Fibroblast of skin of right biceps (primary cell): ENCODE measurements around the gene TMEM179B.
"Not testable (repeated sequence)": the region's sequence is repeated elsewhere in the genome, so short reads cannot be mapped to it uniquely, and the experiment has no call there.

Experiments used
- DNase-seq: peaks from one replicate; pipeline ENCODE4 v3.0.0-alpha.2; 2013

Gene TMEM179B, protein sequence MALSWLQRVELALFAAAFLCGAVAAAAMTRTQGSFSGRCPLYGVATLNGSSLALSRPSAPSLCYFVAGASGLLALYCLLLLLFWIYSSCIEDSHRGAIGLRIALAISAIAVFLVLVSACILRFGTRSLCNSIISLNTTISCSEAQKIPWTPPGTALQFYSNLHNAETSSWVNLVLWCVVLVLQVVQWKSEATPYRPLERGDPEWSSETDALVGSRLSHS

GRCh38 chr11:62787005-62787759 is at the start of gene TMEM179B:
Gene TMEM179B (plus strand): TSS chr11:62787402. CDS start chr11:62787432, 30 bp downstream.
- peak; percentile 98 for DNase-seq

GRCh38 chr11:62747475-62748160 is 39.6 kb upstream of the TMEM179B start:
- DNase-seq: no peak

- not testable (repeated sequence) for DNase-seq
Measured at GRCh38 chr11:62749931-62750330, 37.3 kb upstream of the TMEM179B start.

DNA sequence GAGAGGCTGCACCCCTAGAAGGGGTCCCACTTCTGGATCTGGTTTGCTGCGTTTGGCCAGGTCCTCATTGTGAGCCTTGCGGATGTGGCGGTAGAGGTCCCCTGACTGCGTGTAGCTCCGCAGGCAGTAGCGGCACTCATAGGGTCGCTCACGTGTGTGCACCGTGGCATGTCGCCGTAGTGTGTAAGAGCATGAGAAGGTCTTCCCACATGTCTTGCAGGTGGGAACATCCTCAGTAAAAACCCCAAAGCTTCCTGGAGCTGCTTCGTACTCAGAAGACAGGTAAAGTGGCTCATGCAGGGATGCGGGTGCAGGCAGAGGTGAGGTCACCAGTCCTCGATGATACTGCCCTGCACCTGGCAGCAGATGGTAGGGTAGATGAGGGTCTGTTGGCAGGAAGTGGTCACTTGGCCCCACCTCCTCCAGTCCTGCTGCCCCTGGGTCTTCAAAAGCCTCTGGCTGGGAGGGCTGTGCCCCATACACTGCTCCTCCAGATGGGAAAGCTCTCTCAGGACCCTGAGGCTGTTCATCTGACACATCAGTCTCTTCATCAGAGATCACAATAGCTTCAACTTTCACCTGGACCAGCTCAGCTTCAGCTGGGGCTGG is 34.9 kb upstream of the TMEM179B start:
- DNase-seq: no peak

GRCh38 chr11:62752994-62753735 is 34.0 kb upstream of the TMEM179B start:
- DNase-seq: no peak

DNA sequence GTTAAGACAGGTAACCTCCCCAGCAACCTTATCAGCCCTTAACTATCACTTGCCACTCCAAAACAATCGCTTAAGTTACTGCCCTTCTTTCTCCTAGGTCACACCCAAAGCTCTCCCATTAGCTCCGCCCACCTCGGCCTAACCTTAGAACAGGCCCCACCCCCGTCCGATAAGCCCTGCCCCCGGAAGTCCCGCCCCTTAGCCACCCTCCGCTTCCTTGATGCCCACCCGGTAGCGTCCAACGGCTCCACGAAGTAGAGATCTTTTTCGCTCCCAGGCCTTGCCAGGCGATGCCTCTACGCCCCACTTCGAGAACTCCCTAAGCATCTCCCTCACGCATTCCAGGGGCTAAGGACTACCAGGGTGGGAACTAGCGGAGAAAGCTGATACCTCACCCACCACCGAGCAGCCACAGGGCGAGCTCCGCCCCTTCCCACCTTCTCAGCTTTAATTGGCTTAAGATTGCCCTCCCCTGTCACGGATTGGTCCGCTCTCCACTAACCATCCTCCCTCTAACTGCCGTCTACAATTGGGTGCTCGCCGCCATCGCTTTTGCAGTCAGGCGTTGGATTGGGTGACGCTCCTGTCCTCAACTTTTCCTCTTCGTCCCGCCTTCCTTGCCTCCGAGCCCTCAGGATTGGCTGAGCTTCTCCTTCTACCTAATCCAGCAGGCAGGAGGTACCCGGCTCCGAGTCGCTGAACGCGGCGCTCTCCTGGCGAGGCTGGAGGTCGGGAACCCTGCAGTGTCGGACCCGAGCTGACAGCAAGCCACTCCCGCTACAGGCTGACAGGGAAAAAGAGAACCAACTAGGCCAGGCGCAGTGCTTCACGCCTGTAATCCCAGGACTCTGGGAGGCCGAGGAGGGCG is 33.2 kb upstream of the TMEM179B start, which contains the start of gene ZBTB3:
ZBTB3 (minus strand) TSS at position 425 of the 868 bp plus-strand sequence. CDS start 496 bp downstream, outside the sequence.
- DNase-seq: peak; percentile 99

- DNase-seq: no peak
Measured at GRCh38 chr11:62755086-62755615, 32.1 kb upstream of the TMEM179B start.

DNA sequence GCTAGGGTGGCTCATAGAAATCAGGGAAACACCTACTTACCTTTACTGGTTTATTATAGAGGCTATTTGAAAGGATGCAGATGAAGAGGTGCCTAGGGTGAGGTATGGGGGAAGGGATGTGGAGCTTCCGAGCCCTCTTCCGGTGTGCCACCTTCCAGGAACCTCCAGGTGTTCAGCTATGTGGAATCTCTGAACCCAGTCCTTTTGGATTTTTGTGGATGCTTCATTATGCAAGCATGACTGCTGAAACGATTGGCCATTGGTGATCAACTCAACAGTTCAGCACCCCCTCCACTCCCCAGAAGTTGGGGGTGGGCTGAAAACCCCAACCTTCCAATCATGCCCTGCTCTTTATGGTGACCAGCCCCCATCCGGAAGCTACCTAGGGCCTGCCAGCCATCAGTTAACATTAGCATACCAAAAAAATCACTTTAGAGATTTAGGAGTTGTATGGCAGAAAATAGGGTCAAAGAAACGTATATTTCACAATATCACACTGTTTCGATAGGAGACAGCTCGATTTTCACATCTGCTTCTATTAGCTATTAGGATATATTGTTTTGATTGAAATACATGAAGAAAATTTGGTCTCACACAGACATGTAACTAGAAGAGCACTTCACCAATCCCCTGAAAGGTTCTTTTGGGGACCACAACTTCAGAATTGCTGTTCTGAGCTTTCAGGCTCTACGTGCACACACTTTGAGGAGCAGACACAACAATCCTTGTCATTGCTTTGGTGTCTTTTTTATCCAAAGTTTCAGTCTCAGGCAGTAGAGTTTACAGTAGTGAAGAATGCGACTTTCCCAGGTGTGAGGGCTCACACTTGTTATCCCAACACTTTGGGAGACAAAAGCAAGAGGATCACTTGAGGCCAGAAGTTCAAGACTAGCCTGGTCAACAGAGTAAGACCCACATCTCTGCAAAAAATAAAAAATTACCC is 29.1 kb upstream of the TMEM179B start:
- no peak for DNase-seq

- DNase-seq: not testable (repeated sequence)
Measured at GRCh38 chr11:62760867-62761227, 26.4 kb upstream of the TMEM179B start.

GRCh38 chr11:62770778-62771143 is 16.4 kb upstream of the TMEM179B start:
- DNase-seq: peak; percentile 14

DNA sequence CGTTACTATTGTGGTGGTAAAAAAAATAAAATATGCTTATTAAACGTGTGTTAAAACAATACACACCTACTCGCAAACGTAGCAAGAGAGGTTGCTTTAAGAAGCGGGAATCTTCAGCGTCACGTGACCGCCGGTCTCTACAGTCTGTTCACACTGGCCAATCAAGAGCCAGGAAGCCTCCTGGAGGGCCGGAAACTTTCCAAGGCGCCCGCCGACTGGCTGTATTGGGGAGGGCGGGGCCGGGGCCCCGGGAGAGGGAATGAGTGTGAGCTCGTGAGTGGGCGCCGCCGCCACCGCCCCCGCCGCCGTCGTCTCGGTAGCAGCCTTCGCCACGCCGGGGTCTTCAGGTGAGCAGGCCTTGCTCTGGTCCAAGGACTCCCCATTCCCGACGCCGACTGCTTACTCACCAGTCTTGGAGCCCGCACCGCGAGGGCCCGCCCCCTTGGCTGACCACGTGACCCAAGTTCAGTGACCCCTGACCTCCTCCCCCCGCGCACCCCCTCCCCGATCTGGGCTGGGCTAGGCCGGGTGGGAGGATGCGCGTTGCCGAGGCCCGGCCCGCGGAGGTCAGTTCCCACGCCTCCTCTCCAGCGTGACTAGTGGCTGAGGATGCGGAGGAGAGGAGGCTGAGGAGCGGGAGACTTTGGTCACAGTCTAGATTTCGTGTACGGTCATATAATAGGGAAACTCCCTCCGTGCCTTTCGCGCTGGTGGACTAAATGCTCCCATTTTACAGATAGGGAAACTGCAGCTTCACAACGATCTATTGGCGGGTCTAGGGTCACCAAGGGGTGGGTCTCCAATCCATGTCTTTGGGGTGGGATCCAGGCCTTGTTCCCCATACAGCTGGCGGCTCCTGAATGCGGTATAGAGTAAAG is 15.8 kb upstream of the TMEM179B start, which contains the start of gene TAF6L:
TAF6L (plus strand) TSS at position 253 of the 878 bp plus-strand sequence. CDS start 4,388 bp downstream, outside the sequence.
- DNase-seq: peak; percentile 97

DNA sequence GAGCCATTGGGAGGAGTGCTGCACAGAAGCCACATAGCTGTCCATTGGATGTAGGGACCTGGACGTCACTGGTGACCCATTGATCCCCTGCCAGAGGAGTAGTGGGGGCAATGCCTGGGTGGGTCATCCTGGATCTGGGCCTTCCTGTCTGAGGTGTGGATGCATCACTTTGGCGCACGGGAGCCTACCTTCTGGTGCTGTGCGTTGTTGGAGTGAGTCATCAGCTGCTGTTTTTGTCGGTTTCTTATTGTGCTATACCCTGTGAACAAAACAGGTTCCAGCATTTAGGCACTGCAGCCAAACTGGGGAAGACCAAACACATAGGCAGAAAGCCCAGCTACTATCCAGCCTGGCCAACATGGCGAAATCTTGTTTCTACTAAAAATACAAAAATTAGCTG is 12.8 kb upstream of the TMEM179B start:
- DNase-seq: no peak

DNA sequence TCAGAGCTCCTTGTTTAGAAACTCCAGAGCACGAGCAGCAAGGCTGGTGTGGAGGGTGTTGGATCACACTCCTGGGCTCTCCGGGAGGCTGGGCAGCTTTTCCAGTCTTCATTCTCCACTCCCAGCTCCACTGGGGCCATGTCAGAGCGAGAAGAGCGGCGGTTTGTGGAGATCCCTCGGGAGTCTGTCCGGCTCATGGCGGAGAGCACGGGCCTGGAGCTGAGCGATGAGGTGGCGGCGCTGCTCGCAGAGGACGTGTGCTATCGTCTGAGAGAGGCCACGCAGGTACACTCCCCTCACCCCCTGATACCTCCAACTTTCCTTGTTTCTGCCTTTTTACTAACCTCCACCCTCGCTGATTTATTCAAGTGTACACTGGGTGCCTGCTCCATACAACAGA is 11.6 kb upstream of the TMEM179B start:
- DNase-seq: no peak

- no peak for DNase-seq
Measured at GRCh38 chr11:62777389-62777788, 9.8 kb upstream of the TMEM179B start.

GRCh38 chr11:62778441-62778840 is 8.8 kb upstream of the TMEM179B start:
- no peak for DNase-seq

GRCh38 chr11:62782753-62783152 is 4.4 kb upstream of the TMEM179B start:
- DNase-seq: no peak

DNA sequence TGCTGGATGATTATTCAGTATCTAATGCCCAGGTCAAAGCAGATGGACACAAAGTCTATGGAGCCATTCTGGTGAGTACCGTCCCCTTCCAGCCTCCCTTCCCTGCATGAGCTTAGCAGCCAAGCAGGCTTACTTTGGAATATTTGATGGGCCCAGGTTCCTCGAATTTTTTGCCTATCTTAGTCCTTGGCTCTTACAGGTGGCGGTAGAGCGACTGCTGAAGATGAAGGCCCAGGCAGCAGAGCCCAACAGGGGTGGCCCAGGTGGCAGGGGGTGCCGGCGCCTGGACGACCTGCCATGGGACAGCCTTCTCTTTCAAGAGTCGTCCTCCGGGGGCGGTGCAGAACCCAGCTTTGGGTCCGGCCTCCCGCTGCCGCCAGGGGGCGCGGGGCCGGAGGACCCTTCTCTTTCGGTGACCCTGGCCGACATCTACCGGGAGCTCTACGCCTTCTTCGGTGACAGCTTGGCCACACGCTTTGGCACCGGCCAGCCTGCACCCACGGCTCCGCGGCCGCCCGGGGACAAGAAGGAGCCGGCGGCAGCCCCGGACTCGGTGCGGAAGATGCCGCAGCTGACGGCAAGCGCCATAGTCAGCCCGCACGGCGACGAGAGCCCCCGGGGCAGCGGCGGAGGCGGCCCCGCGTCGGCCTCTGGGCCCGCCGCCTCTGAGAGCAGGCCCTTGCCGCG is 741 bp upstream of the TMEM179B start:
- peak; percentile 82 for DNase-seq

DNA sequence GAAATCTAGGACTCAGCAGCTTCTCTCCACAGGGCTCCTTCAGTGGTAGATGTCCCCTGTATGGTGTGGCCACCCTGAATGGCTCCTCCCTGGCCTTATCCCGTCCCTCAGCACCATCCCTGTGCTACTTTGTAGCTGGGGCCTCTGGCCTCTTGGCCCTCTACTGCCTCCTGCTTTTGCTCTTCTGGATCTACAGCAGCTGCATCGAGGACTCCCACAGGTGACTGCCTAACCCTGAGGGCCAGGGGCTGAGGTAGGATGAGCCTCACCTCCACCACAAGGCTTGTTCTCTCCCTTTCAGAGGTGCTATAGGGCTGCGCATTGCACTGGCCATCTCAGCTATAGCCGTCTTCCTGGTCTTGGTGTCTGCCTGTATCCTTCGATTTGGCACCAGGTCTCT is 1.8 kb downstream of the TMEM179B start:
- no peak for DNase-seq
